ENCODE data around the gene CCR8. TPM values are rescaled to one million over a fixed set of nuclear protein-coding genes. Genes with fewer than 3 reads are reported as not detected.
"Not testable (repeated sequence)": the region's sequence is repeated elsewhere in the genome, so short reads cannot be mapped to it uniquely, and the experiment has no call there.

CCR8 gene
- total RNA-seq, 2 donors from 2014 or later, result not detected

DNA sequence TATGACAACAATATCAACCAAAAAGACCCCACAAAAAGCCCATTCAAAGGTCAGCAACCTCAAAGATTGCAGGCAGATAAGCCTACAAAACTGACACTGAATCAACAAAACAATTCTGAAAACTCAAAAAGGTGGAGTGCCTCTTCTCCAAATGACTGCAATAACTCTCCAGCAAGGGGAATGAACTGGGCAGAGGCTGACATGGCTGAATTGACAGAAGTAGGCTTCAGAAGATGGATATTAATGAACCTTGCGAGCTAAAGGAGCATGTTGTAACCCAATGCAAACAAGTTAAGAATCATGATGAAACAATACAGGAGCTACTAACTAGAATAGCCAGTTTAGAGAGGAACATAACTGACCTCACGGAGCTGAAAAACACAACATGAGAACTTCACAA, 33.3 kb downstream of the CCR8 start:
- Histone ChIP-seq H3K4me1 (replicated peaks) (no peaks in the 10 kb centered on the region), H3K4me3 (no peak overlapping the region), H3K9me3 (no peaks in the 10 kb centered on the region), H3K36me3 (no peaks in the 10 kb centered on the region), H3K27me3 (replicated peaks; ENCODE audit: insufficient read depth) (no peaks in the 10 kb centered on the region), H3K27ac (no peak overlapping the region)
- no peak for DNase-seq (ENCODE audit: low spot score)
- WGBS, result 67% methylated on average over 2 of the region's 2 CpGs
- intact Hi-C loops (cut with DNase I), result no loop called here
- TF ChIP-seq POLR2AphosphoS5 (IDR thresholded peaks at IDR 0.05), result no peak
- TF ChIP-seq, protein P1, sequence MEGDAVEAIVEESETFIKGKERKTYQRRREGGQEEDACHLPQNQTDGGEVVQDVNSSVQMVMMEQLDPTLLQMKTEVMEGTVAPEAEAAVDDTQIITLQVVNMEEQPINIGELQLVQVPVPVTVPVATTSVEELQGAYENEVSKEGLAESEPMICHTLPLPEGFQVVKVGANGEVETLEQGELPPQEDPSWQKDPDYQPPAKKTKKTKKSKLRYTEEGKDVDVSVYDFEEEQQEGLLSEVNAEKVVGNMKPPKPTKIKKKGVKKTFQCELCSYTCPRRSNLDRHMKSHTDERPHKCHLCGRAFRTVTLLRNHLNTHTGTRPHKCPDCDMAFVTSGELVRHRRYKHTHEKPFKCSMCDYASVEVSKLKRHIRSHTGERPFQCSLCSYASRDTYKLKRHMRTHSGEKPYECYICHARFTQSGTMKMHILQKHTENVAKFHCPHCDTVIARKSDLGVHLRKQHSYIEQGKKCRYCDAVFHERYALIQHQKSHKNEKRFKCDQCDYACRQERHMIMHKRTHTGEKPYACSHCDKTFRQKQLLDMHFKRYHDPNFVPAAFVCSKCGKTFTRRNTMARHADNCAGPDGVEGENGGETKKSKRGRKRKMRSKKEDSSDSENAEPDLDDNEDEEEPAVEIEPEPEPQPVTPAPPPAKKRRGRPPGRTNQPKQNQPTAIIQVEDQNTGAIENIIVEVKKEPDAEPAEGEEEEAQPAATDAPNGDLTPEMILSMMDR (IDR thresholded peaks at IDR 0.05), result no peak
- TF ChIP-seq POLR2A (IDR thresholded peaks at IDR 0.05), result no peak

DNA sequence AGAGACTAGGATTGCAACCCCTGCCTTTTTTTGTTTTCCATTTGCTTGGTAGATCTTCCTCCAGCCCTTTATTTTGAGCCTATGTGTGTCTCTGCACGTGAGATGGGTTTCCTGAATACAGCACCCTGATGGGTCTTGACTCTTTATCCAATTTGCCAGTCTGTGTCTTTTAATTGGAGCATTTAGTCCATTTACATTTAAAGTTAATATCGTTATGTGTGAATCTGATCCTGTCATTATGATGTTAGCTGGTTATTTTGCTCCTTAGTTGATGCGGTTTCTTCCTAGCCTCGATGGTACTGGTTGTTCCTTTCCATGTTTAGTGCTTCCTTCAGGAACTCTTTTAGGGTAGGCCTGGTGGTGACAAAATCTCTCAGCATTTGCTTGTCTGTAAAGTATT, 40.9 kb downstream of the CCR8 start:
- intact Hi-C loops (cut with DNase I); H3K27ac ChIP-seq; H3K9me3 ChIP-seq; H3K4me1 ChIP-seq (replicated peaks); H3K4me3 ChIP-seq; H3K36me3 ChIP-seq; H3K27me3 ChIP-seq (replicated peaks; ENCODE audit: insufficient read depth); DNase-seq (ENCODE audit: low spot score): not testable (repeated sequence)
- WGBS, result 97% methylated on average over 4 of the region's 4 CpGs

DNA sequence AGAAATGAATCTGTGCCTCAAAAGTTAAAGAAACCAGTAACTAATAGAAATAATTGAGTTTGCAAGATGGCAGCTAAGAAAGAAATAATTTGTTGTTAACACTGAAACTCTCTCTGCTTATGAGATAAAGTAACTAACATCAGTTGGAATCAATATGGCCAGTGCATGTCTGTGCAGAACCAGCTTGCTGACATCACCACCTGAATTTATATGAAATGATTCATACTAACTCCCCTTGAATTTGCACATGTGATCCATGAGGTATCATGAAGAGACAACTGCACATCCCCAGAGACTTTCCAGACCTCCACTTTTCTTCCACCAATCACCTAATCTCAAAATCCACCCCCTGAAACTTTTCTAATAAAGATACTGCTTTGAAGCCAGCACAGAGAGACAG, 43.3 kb downstream of the CCR8 start:
- Histone ChIP-seq H3K4me1 (replicated peaks) (no peaks in the 10 kb centered on the region), H3K9me3 (no peaks in the 10 kb centered on the region), H3K36me3 (no peaks in the 10 kb centered on the region), H3K27ac (no peak overlapping the region), H3K27me3 (replicated peaks; ENCODE audit: insufficient read depth) (no peaks in the 10 kb centered on the region), H3K4me3 (no peak overlapping the region)
- intact Hi-C loops (cut with DNase I), result no loop called here
- no peak for DNase-seq (ENCODE audit: low spot score)
- TF ChIP-seq POLR2AphosphoS5 (IDR thresholded peaks at IDR 0.05), result no peak
- TF ChIP-seq, protein P1 (IDR thresholded peaks at IDR 0.05), result no peak
- no peak for TF ChIP-seq POLR2A (IDR thresholded peaks at IDR 0.05)

DNA sequence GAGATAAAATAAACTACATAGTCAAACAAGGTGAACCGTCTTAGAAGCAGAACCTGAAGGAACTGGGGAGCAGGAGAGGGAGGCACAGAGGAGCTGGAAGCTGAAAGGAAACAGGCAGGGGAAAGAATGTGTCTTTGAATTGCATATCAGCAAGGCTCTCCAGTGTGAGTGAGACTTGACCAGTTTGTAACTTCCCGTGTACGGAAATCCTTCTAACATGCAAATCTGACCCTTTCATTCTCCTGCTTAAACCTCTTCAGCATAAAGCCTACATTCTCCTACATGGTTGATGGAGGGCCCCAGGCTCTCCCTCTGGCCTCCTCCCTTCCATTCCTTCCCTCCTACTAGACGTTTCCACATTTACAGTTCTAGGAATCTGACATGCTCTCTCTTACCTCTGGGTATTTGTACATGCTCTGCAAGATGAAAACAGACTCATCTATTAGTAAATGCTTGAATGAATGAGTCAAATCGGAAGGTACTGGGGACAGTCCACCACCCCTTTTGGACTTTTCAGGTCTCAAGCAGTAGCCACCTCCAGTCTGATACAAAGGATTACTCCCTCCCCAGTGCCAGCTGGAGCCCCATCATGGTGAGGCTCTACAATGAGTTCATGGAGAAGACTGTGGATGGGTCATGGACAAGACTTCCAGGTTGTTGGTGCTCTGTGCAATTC, 47.6 kb downstream of the CCR8 start:
- WGBS, result 58% methylated on average over 5 of the region's 5 CpGs
- DNase-seq (ENCODE audit: low spot score), result no peak
- H3K4me1 ChIP-seq (replicated peaks), result no peaks in the 10 kb centered on the region
- no peak overlapping the region for H3K27ac ChIP-seq
- H3K27me3 ChIP-seq (replicated peaks; ENCODE audit: insufficient read depth), result no peaks in the 10 kb centered on the region
- no peak for TF ChIP-seq POLR2A (IDR thresholded peaks at IDR 0.05)
- TF ChIP-seq POLR2AphosphoS5 (IDR thresholded peaks at IDR 0.05), result no peak
- TF ChIP-seq, protein P1 (IDR thresholded peaks at IDR 0.05), result no peak
- H3K36me3 ChIP-seq, result no peaks in the 10 kb centered on the region
- no peak overlapping the region for H3K4me3 ChIP-seq
- H3K9me3 ChIP-seq, result no peaks in the 10 kb centered on the region
- intact Hi-C loops (cut with DNase I), result no loop called here

DNA sequence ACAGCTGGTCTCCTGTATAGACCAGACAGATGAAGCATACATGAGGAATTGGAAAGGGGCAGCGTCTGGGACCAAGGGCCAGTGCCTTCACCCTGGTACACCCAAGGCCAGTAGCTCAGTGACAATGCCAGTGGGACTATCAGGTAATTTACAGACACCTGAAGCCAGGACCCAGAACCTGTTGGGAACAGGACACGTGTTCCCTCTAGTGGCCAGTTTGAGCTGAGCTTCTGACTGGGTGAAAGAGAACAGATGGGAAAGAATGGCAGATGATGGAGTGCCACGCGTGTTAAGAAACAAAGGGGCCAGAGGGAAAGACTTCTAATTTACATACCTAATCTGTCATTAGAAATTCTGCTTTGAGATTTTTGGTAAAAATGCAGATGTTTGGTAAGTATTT, 48.6 kb downstream of the CCR8 start:
- H3K4me3 ChIP-seq, result no peak overlapping the region
- no peaks in the 10 kb centered on the region for H3K9me3 ChIP-seq
- no peak overlapping the region for H3K27ac ChIP-seq
- H3K27me3 ChIP-seq (replicated peaks; ENCODE audit: insufficient read depth), result no peaks in the 10 kb centered on the region
- H3K4me1 ChIP-seq (replicated peaks), result no peaks in the 10 kb centered on the region
- no peaks in the 10 kb centered on the region for H3K36me3 ChIP-seq
- 30% methylated on average over 4 of the region's 4 CpGs for WGBS
- peak; percentile 50 for DNase-seq (ENCODE audit: low spot score)
- intact Hi-C loops (cut with DNase I), result no loop called here
- TF ChIP-seq POLR2AphosphoS5 (IDR thresholded peaks at IDR 0.05), result peak; percentile 26
- TF ChIP-seq, protein P1 (IDR thresholded peaks at IDR 0.05), result peak in 3 of 4 experiments; percentile 51 to 66 (median 60)
- TF ChIP-seq POLR2A (IDR thresholded peaks at IDR 0.05), result no peak
